HCT116 (cell line): Measurements from ENCODE around the gene SETD1B. TPM values are rescaled to one million over a fixed set of nuclear protein-coding genes. Genes with fewer than 3 reads are reported as not detected.

Experiments
- ATAC-seq: fragments of 200-7000 bp; cut with Tn5 transposase; 2 replicates; pipeline ENCODE4 v1.9.1; 2020; ENCODE audit warnings: mild to moderate bottlenecking, moderate library complexity
- BruUV-seq: library from RNA; stranded (reverse); fragments of 400-500 nt; replicated peaks from 2 replicates; lab custom pipeline; 2021; lab: Mats Ljungman, UMichigan
- CTCF ChIA-PET: fragments of 300-600 bp; sonication (Branson Sonifier 250); formaldehyde crosslinking; loops from one replicate; lab custom pipeline; 2021; ENCODE audit warnings: antibody characterized with exemption; lab: Charles Lee
- POLR2A ChIA-PET: fragments of 300-600, 350-600 bp; sonication (Branson Sonifier 250); formaldehyde crosslinking; loops from one replicate; lab custom pipeline; 2021; ENCODE audit warnings: antibody characterized with exemption; lab: Charles Lee
- RAD21 ChIA-PET, 2 experiments: fragments of 300-600 bp; sonication (Branson Sonifier 250); formaldehyde crosslinking; loops; one replicate each; lab custom pipeline; 2023; ENCODE audit warnings: low total read pairs in 2 of 2; ENCODE audit not compliant: uncharacterized antibody in 2 of 2, unreplicated experiment in 2 of 2, low non-redundant PET in 1 of 2; lab: Charles Lee
- DNase-seq: peaks from one replicate; pipeline ENCODE4 v3.0.0-alpha.2; 2010; ENCODE audit warnings: low read depth, low spot score
- H2AFZ ChIP-seq: fragments of 200-600 bp; shearing (Covaris generic), sonication (generic); 2 replicates; pipeline ENCODE4 v1.6.1; 2017; ENCODE audit warnings: low read depth, mixed run types, mixed read lengths, antibody characterized with exemption, low read length; ENCODE audit not compliant: poor library complexity, severe bottlenecking
- H3K27ac ChIP-seq: 2 replicates; pipeline ENCODE4 v1.5.1; 2012; ENCODE audit warnings: low read depth, low read length
- H3K27me3 ChIP-seq: fragments of 200-600 bp; sonication (generic); 2 replicates; pipeline ENCODE4 v1.6.1; 2016; ENCODE audit warnings: mixed run types, low read length, mixed read lengths; ENCODE audit not compliant: insufficient read depth
- H3K36me3 ChIP-seq, 2 experiments: fragments of 200-500 bp in 1 of 2; fragments of 200-600 bp in 1 of 2; sonication (Bioruptor generic) in 1 of 2; sonication (generic) in 1 of 2; 2 replicates each; pipeline versions ENCODE4 v1.5.1 to v1.6.1; 2014 to 2016; ENCODE audit warnings: low read length in 2 of 2, inconsistent platforms in 1 of 2, mixed read lengths in 1 of 2, mixed run types in 1 of 2; ENCODE audit not compliant: insufficient read depth in 2 of 2, control insufficient read depth in 1 of 2
- H3K4me1 ChIP-seq, 2 experiments: fragments of 200-600 bp in 1 of 2; sonication (generic) in 1 of 2; 2 replicates each; pipeline versions ENCODE4 v1.5.1 to v1.6.1; 2012 to 2017; ENCODE audit warnings: low read length in 2 of 2, inconsistent platforms in 1 of 2, mild to moderate bottlenecking in 1 of 2, mixed read lengths in 1 of 2, mixed run types in 1 of 2, moderate library complexity in 1 of 2; ENCODE audit not compliant: insufficient read depth in 2 of 2, control insufficient read depth in 1 of 2
- H3K4me2 ChIP-seq: fragments of 200-600 bp; sonication (generic); 2 replicates; pipeline ENCODE4 v1.6.1; 2017; ENCODE audit warnings: mixed run types, low read length, mixed read lengths
- H3K4me3 ChIP-seq, 2 experiments: fragments of 200-600 bp in 1 of 2; sonication (generic) in 1 of 2; replicated peaks in 1 of 2; 2 replicates each; pipeline ENCODE4 v1.5.1; 2011 to 2016; ENCODE audit warnings: low read length in 2 of 2, control low read depth in 1 of 2, low read depth in 1 of 2, mild to moderate bottlenecking in 1 of 2, mixed read lengths in 1 of 2, mixed run types in 1 of 2
- H3K79me2 ChIP-seq: fragments of 200-600 bp; sonication (generic); 2 replicates; pipeline ENCODE4 v1.6.1; 2017; ENCODE audit warnings: mild to moderate bottlenecking, mixed run types, low read length, moderate library complexity, mixed read lengths; ENCODE audit not compliant: insufficient read depth
- H3K9ac ChIP-seq: fragments of 200-600 bp; sonication (generic); 2 replicates; pipeline ENCODE4 v1.6.1; 2016; ENCODE audit warnings: low read length, mixed read lengths
- H3K9me2 ChIP-seq: fragments of 200-600 bp; sonication (generic), shearing (Covaris generic); 2 replicates; pipeline ENCODE4 v1.6.1; 2017; ENCODE audit warnings: mixed run types, mild to moderate bottlenecking, moderate library complexity; ENCODE audit not compliant: insufficient read depth
- H3K9me3 ChIP-seq, 2 experiments: fragments of 200-500 bp in 1 of 2; fragments of 200-600 bp in 1 of 2; sonication (Bioruptor generic) in 1 of 2; sonication (generic) in 1 of 2; 2 replicates each; pipeline ENCODE4 v1.6.1; 2014 to 2017; ENCODE audit warnings: low read length in 2 of 2, mixed read lengths in 2 of 2, inconsistent platforms in 1 of 2, low read depth in 1 of 2, mild to moderate bottlenecking in 1 of 2, mixed run types in 1 of 2, moderate library complexity in 1 of 2; ENCODE audit not compliant: control insufficient read depth in 1 of 2, insufficient read depth in 1 of 2
- H4K20me1 ChIP-seq: fragments of 200-600 bp; sonication (generic), shearing (Covaris generic); 2 replicates; pipeline ENCODE4 v1.6.1; 2017; ENCODE audit warnings: mixed run types, mild to moderate bottlenecking, moderate library complexity; ENCODE audit not compliant: insufficient read depth
- ZFX ChIP-seq: fragments of 450-650 bp; IDR thresholded peaks from 2 replicates; pipeline ENCODE4 v1.6.1; 2017
- intact Hi-C: fragments of 100-400 bp; cut with micrococcal nuclease; formaldehyde crosslinking; loops from 2 replicates; pipeline ENCODE4 v1.10.0; 2022
- total RNA-seq: library from RNA; stranded (reverse); gene quantifications from one replicate; pipeline ENCODE4 v1.2.1, GENCODE V29; 2021; ENCODE audit not compliant: unreplicated experiment
- TF ChIP-seq, protein P1 (sequence below): IDR thresholded peaks from 2 replicates; pipeline ENCODE4 v1.6.1; 2011; ENCODE audit warnings: mild to moderate bottlenecking, low read length, moderate library complexity; ENCODE audit not compliant: insufficient replicate concordance; ENCODE audit errors: extremely low read depth

The SETD1B gene
- total RNA-seq, 1 experiment from 2014 or later, result 17.5 TPM

GRCh38 chr12:121810833-121811433 lies 7.1 kb downstream of the SETD1B start:
- ChIA-PET RAD21 (interaction anchor here in 1 of 2 experiments (0.9 to 1.7 kb wide), 2 partner anchors 16 to 26 kb away, joined by 3 to 26 read pairs; no protein-coding TSS in a partner anchor), CTCF (interaction anchor here (0.6 to 3.3 kb wide), 5 partner anchors 9 to 495 kb away, joined by 3 to 149 read pairs (median 4); partner anchors contain the start of genes RHOF and SETD1B), POLR2A (interaction anchor here (3.5 kb wide), 1 partner anchor 16 kb away, joined by 26 read pairs; the partner anchor contains the start of gene RHOF)
- TF ChIP-seq, protein P1, sequence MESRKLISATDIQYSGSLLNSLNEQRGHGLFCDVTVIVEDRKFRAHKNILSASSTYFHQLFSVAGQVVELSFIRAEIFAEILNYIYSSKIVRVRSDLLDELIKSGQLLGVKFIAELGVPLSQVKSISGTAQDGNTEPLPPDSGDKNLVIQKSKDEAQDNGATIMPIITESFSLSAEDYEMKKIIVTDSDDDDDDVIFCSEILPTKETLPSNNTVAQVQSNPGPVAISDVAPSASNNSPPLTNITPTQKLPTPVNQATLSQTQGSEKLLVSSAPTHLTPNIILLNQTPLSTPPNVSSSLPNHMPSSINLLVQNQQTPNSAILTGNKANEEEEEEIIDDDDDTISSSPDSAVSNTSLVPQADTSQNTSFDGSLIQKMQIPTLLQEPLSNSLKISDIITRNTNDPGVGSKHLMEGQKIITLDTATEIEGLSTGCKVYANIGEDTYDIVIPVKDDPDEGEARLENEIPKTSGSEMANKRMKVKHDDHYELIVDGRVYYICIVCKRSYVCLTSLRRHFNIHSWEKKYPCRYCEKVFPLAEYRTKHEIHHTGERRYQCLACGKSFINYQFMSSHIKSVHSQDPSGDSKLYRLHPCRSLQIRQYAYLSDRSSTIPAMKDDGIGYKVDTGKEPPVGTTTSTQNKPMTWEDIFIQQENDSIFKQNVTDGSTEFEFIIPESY, result no peak
- TF ChIP-seq ZFX, result no peak
- H2AFZ ChIP-seq, result no peak overlapping the region
- peaks cover 10 to 35% of the 10 kb centered on the region in 2 experiments for H3K4me1 ChIP-seq
- no peaks in the 10 kb centered on the region for H3K9me2 ChIP-seq
- H4K20me1 ChIP-seq, result no peaks in the 10 kb centered on the region
- intact Hi-C loops, result no loop called here
- peaks cover 20 to 35% of the 10 kb centered on the region in 2 experiments; a peak in 3 of 4 replicates for H3K36me3 ChIP-seq
- H3K79me2 ChIP-seq, result peaks cover 86% of the 10 kb centered on the region
- ATAC-seq (no peak), DNase-seq (no peak)
- H3K27me3 ChIP-seq, result no peaks in the 10 kb centered on the region
- peak overlapping the region; percentile 76 for H3K4me2 ChIP-seq
- H3K27ac ChIP-seq, result peak overlapping the region; percentile 53
- H3K9me3 ChIP-seq, result no peaks in the 10 kb centered on the region
- H3K4me3 ChIP-seq, result peak overlapping the region in 1 of 2 experiments; percentile 55; a peak in 1 of 4 replicates
- H3K9ac ChIP-seq, result 0 out of 2 replicates have a peak overlapping the region, but pooled peaks have one; percentile 51
- no TSS peak for BruUV-seq
